ENCODE results near the gene LTB4R2. TPM values are rescaled to one million over a fixed set of nuclear protein-coding genes. Genes with fewer than 3 reads are reported as not detected.

The LTB4R2 gene
- total and polyA plus RNA-seq, 2 experiments from 2014 or later: 0.40 to 12.6 TPM

DNA sequence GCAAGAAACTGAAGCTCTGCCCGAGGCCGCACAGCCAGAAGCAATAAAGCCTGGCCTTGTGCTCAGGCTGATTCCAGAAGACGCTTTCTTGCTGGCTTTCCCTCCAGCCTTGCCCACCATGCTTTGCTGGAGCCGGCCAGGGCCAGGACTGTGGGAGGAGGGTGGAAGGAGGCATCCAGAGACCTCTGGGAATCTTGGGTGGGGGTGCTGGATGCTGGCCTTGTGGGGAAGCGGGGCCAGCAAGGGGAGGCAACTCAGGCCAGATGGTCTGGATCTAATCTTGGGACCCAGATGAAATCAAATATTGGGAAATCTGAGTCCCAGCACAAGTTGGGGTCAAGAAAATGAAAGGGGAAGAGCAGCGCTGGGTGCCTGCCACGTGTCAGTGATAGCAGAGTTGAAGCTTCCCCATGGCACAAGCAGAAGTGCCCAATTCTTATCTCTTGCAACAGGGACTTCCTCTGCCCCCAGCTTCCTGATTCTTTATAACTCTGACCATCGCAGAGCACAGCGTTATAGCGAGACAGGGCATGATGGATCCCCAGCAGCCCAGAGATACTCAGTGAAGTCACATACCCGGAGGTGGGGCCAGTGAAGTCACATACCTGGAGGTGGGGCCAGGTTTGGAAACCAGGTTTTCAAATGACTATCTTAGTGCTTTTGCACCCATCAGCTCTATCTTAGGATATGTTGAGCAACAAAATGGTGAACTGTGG, 32.2 kb upstream of the LTB4R2 start (continued):
- TF ChIP-seq, protein P1, sequence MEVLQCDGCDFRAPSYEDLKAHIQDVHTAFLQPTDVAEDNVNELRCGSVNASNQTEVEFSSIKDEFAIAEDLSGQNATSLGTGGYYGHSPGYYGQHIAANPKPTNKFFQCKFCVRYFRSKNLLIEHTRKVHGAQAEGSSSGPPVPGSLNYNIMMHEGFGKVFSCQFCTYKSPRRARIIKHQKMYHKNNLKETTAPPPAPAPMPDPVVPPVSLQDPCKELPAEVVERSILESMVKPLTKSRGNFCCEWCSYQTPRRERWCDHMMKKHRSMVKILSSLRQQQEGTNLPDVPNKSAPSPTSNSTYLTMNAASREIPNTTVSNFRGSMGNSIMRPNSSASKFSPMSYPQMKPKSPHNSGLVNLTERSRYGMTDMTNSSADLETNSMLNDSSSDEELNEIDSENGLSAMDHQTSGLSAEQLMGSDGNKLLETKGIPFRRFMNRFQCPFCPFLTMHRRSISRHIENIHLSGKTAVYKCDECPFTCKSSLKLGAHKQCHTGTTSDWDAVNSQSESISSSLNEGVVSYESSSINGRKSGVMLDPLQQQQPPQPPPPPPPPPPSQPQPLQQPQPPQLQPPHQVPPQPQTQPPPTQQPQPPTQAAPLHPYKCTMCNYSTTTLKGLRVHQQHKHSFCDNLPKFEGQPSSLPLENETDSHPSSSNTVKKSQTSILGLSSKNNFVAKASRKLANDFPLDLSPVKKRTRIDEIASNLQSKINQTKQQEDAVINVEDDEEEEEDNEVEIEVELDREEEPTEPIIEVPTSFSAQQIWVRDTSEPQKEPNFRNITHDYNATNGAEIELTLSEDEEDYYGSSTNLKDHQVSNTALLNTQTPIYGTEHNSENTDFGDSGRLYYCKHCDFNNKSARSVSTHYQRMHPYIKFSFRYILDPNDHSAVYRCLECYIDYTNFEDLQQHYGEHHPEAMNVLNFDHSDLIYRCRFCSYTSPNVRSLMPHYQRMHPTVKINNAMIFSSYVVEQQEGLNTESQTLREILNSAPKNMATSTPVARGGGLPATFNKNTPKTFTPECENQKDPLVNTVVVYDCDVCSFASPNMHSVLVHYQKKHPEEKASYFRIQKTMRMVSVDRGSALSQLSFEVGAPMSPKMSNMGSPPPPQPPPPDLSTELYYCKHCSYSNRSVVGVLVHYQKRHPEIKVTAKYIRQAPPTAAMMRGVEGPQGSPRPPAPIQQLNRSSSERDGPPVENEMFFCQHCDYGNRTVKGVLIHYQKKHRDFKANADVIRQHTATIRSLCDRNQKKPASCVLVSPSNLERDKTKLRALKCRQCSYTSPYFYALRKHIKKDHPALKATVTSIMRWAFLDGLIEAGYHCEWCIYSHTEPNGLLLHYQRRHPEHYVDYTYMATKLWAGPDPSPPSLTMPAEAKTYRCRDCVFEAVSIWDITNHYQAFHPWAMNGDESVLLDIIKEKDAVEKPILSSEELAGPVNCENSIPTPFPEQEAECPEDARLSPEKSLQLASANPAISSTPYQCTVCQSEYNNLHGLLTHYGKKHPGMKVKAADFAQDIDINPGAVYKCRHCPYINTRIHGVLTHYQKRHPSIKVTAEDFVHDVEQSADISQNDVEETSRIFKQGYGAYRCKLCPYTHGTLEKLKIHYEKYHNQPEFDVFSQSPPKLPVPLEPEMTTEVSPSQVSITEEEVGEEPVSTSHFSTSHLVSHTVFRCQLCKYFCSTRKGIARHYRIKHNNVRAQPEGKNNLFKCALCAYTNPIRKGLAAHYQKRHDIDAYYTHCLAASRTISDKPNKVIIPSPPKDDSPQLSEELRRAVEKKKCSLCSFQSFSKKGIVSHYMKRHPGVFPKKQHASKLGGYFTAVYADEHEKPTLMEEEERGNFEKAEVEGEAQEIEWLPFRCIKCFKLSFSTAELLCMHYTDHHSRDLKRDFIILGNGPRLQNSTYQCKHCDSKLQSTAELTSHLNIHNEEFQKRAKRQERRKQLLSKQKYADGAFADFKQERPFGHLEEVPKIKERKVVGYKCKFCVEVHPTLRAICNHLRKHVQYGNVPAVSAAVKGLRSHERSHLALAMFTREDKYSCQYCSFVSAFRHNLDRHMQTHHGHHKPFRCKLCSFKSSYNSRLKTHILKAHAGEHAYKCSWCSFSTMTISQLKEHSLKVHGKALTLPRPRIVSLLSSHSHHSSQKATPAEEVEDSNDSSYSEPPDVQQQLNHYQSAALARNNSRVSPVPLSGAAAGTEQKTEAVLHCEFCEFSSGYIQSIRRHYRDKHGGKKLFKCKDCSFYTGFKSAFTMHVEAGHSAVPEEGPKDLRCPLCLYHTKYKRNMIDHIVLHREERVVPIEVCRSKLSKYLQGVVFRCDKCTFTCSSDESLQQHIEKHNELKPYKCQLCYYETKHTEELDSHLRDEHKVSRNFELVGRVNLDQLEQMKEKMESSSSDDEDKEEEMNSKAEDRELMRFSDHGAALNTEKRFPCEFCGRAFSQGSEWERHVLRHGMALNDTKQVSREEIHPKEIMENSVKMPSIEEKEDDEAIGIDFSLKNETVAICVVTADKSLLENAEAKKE (CRISPR knock-in tag; IDR thresholded peaks at IDR 0.05): no peak
- TF ChIP-seq STAT1 (IDR thresholded peaks at IDR 0.05; ENCODE audit: unreplicated experiment) (no peak), CREB1 (CRISPR knock-in tag; IDR thresholded peaks at IDR 0.05; ENCODE audit: low read depth) (no peak), ZNF331 (CRISPR knock-in tag; IDR thresholded peaks at IDR 0.05; ENCODE audit: low read depth) (no peak), NANOG (IDR thresholded peaks at IDR 0.05; ENCODE audit: borderline replicate concordance) (no peak)

DNA sequence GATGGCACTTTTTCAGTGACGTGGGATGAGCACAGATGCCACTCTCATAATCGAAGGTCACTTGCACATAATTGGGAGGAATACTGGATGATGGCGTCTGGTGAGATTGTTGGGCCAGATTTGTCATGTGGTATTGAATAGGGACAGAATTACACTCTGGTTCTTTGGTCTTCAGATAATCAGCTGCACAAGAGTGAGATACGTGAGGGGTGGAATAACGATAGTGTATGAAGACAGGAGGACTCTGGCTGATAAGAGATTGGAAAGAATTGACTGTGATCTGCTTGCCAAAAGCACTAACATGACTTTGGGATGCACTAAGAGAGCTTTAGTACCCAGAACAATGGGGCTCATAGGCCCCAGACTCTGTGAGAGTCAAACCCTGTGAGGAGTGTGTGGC, 31.5 kb upstream of the LTB4R2 start:
- H3K4me2 ChIP-seq: no peak overlapping the region
- Mint-ChIP-seq H3K9me3 (no peaks in the 10 kb centered on the region), H3K4me3 (no peak overlapping the region; the same call in 2 of the 3 replicates), H3K27ac (no peak overlapping the region), H3K27me3 (ENCODE audit: insufficient read depth, low read depth, poor library complexity) (peaks cover 10% of the 10 kb centered on the region), H3K4me1 (peaks cover 9% of the 10 kb centered on the region; the same call in 2 of the 3 replicates), H3K36me3 (ENCODE audit: low read depth) (no peaks in the 10 kb centered on the region)
- H3K4me3 ChIP-seq: no peak overlapping the region
- no peaks in the 10 kb centered on the region for H3K36me3 ChIP-seq (ENCODE audit: insufficient read depth)
- no peaks in the 10 kb centered on the region; the same call in 1 of the 2 replicates for H4K20me1 ChIP-seq (replicated peaks; ENCODE audit: insufficient read depth)
- H3K27ac ChIP-seq (ENCODE audit: low read depth): no peak overlapping the region
- H3K79me2 ChIP-seq (replicated peaks; ENCODE audit: insufficient read depth): no peaks in the 10 kb centered on the region
- no peaks in the 10 kb centered on the region for H3K9me2 ChIP-seq (ENCODE audit: insufficient read depth)
- DNase-seq (ENCODE audit: low spot score) (no peak), ATAC-seq (no peak)
- H3F3A ChIP-seq (replicated peaks; ENCODE audit: low read depth): no peaks in the 10 kb centered on the region
- 0 out of 2 replicates have a peak, but pooled peaks cover 6% of the 10 kb centered on the region for H3K4me1 ChIP-seq (ENCODE audit: insufficient read depth)
- no peaks in the 10 kb centered on the region for H3K27me3 ChIP-seq (ENCODE audit: insufficient read depth)
- H2AFZ ChIP-seq: no peak overlapping the region
- TF ChIP-seq STAT1 (IDR thresholded peaks at IDR 0.05; ENCODE audit: unreplicated experiment): no peak
- no peak for TF ChIP-seq NANOG (IDR thresholded peaks at IDR 0.05; ENCODE audit: borderline replicate concordance)
- TF ChIP-seq, protein P1 (CRISPR knock-in tag; IDR thresholded peaks at IDR 0.05): no peak
- no peak for TF ChIP-seq POLR2AphosphoS5 (IDR thresholded peaks at IDR 0.05; ENCODE audit: low read depth)
- TF ChIP-seq EZH2 (IDR thresholded peaks at IDR 0.05; ENCODE audit: low read depth, unreplicated experiment): no peak
- TF ChIP-seq EZH2phosphoT487 (IDR thresholded peaks at IDR 0.05; ENCODE audit: unreplicated experiment): no peak

All from GM23338 (cell line).